Upper lobe of left lung (tissue), 4 donors: ENCODE results near the gene TK1.

ENCODE experiments used
- CTCF ChIP-seq, 6 experiments: fragments of 450-650 bp in 4 of 6; fragments of 200-600 bp in 2 of 6; sonication (generic) in 2 of 6; IDR thresholded peaks; one replicate each; pipeline ENCODE4 v1.5.1; 2016 to 2019; ENCODE audit warnings: antibody characterized with exemption in 6 of 6
- POLR2A ChIP-seq, 4 donors: fragments of 450-650 bp; IDR thresholded peaks; one replicate each; pipeline ENCODE4 v1.5.1; 2016 to 2017; ENCODE audit warnings: antibody characterized with exemption in 4 of 4, mild to moderate bottlenecking in 2 of 4

- no peak for TF ChIP-seq CTCF (IDR thresholded peaks at IDR 0.05)
- no peak for TF ChIP-seq POLR2A (IDR thresholded peaks at IDR 0.05)
Observed at GRCh38 chr17:78232859-78233173, 46.0 kb upstream of the TK1 start.
